Measurements from ENCODE around the gene ATP6AP1.

ATP6AP1 gene

DNA sequence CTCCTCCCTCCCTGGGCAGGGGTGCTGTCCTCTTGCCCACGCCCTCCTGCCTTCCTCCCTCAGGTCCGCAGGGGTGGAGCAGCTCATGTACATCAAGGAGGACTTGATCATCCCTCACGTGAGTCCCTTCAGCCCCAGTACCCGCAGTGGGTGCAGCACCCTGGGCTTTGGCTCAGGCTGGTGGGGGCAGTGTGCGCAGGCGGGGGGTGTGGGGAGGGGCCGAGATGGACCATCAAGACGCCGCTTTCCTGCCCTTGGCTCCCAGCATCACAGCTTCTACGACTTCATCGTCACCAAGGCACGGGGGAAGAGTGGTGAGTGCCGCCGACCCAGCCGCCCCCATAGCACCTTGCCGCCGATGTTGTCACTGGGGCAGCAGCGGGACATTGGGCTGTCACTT, 21.1 kb downstream of the ATP6AP1 start:
- no peak for DNase-seq (ENCODE audit: low spot score)

DNA sequence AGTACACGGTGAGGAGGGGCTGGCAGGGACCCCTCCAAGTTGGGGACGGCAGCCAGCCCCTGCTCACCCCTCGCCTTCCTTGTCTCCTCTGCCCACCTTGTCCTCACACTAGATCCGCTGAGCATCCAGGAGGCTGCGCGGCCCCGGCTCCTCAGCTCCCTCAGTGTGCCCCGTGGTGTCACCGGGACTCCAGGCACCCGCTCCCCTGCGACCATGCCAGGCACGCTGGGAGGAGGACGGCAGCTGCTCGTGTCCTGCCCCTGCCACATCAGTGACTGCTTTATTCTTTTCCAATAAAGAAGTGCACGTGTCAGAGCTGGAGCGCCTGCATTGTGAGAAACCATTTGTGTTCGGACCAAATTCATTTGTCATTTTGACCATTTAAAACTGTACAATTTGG, 21.8 kb downstream of the ATP6AP1 start:
- no peak for DNase-seq (ENCODE audit: low spot score)

DNA sequence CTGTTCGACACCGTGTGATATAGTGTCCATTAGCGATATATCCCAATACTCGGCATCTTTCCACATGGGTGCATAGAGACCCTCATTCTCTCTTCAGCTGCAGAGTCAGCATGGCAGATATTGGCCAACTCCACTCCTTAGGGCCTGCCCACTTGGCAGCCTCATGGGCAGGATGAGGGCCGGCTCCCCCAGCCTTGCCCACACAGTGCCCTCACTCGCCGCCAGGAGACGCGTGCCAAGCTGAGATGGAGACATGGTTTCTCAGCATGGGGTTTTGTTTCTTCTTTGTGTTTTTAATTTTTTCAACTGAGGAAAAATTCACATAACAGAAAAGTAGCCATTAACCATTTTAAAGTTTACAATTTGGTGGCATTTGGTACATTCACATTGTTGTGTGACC, 24.3 kb downstream of the ATP6AP1 start:
- DNase-seq (ENCODE audit: low spot score), result no peak

GRCh38 chrX:154457491-154458115, 29.1 kb downstream of the ATP6AP1 start:
- DNase-seq (ENCODE audit: low spot score), result peak; percentile 90

DNA sequence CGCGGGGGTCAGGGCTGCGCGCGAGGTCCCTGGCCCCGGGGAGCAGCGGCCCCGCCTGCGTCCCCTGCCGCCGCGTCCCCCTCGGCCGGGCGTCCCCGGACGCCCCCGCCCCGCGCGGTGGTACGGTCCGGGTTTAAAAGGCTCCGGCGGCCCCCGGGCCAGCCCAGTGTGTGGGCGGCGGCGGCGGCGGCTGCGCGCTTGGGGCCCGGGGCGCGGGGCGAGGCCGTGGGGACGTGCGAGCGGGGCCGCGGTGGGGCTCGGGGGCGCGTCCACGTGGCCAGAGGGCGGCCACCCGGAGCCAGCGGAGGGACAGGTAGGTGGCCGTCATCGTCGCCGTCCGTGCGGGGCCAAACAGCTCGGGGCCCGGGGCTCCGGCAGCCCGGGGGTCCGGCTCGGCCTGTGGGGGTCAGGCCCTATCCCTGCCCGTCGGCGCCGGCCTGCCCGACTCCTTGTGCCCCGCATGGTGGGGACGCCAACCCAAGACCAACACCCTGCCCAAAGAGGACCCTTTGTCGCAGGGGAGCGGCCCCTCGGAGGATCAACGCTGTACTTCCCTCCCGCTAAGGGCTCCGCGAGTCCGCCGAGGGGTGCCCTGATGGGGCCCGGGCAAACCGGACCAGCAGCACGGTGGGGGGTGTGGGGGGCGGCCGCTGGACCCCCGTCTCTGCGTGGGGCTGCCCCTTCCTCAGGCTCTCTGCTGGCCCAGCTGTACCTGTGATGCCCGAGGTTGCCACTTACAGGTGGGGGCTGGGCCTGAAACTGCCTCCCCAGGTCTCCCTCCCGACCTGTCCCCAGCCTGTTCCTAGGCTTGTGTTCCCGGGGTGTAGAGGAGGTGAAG, 29.9 kb downstream of the ATP6AP1 start, which contains the start of gene PLXNA3:
TSS of gene PLXNA3 (plus strand) at position 166 of the 838 bp plus-strand sequence. CDS start 1,903 bp downstream, outside the sequence.
- DNase-seq (ENCODE audit: low spot score), result peak; percentile 89

DNA sequence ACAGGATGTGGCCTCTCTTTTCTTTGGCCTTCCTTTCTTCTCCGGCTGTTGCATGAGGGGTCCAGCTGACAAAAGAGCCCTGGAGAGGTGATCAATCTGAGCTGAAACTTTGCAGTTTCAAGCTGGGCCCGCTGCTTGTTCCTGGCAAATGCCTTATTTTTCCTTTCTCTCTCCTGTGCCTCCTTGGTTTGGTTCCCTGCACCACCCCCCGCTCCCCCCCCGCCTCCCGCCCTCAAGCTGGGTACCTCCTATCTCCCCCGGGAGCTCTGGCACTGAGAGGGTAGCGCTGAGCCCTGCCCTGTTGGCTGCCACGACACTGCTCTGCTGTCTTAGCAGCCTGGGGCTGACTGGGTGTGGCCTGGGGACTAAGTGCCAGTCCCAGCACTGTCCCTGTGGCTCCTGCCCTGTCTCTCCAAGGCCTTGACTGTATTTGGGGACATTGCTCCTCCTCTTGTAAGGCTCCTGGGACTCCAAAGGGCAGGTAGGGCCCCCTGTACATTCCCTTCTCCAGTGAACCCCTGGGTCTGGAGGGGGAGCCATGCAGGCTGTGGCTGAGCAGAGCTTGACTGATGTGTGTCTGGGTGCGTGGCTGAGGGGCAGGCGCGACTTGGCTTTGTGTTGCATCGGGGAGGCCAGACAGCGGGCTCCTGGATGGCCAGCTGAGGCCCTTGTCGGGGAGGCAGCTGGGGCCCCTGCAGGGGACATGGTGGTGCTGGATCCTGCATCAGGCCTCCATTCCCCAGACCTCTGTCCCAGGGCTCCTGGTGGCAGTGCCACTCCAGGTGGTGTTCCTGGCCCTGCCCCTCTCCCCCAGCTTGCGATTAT, 30.7 kb downstream of the ATP6AP1 start:
- DNase-seq (ENCODE audit: low spot score), result peak; percentile 78

DNA sequence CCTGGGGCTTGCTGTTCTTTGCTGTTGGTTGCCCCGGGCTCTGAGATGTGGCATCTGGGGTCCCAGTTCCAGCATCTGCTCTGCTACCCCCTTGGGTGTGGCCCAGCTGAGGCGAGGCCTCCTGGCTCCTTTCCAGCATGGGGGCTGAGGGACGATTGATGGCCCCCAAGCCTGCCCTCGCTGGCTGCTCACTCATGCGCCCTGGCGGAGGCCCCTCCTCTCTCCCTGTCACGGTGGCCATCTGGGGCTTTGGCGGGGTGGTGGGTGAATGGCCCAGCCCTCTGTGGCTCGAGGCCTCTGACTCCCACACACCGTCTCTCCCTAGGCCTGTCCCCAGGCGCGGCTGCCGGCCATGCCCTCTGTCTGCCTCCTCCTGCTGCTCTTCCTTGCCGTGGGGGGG, 31.4 kb downstream of the ATP6AP1 start:
- peak; percentile 43 for DNase-seq (ENCODE audit: low spot score)

DNA sequence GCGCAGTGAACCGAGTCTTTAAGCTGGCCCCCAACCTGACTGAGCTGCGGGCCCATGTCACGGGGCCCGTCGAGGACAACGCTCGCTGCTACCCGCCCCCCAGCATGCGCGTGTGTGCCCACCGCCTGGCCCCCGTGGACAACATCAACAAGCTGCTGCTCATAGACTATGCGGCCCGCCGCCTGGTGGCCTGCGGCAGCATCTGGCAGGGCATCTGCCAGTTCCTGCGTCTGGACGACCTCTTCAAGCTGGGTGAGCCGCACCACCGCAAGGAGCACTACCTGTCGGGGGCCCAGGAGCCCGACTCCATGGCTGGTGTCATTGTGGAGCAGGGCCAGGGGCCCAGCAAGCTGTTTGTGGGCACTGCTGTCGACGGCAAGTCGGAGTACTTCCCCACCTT, 31.8 kb downstream of the ATP6AP1 start:
- DNase-seq (ENCODE audit: low spot score), result no peak

- no peak for DNase-seq (ENCODE audit: low spot score)
Measured at GRCh38 chrX:154462396-154462795, 33.9 kb downstream of the ATP6AP1 start.

- DNase-seq (ENCODE audit: low spot score), result no peak
Measured at GRCh38 chrX:154463611-154464220, 35.2 kb downstream of the ATP6AP1 start.

DNA sequence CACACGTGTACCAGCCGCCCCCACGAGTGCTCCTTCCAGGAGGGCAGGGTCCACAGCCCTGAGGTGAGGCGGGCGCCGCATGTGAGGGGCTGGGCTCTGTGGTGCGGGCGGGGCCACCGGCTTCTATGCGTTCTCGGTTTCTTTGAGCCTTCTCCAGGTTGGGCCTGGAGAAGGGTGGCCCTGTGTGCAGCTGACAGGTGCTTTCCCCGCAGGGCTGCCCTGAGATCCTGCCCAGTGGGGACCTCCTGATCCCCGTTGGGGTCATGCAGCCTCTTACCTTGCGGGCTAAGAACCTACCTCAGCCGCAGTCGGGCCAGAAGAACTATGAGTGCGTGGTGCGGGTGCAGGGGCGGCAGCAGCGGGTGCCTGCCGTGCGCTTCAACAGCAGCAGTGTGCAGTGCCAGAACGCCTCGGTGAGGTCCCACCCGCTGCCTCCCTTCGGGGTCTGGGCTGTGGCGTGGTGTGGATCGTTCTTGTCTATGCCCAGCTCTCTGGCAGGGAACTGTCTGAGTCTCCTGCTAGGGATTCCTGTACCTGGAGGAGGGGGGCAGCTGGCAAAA, 36.4 kb downstream of the ATP6AP1 start:
- DNase-seq (ENCODE audit: low spot score), result no peak

- no peak for DNase-seq (ENCODE audit: low spot score)
Measured at GRCh38 chrX:154465601-154466000, 37.1 kb downstream of the ATP6AP1 start.

DNA sequence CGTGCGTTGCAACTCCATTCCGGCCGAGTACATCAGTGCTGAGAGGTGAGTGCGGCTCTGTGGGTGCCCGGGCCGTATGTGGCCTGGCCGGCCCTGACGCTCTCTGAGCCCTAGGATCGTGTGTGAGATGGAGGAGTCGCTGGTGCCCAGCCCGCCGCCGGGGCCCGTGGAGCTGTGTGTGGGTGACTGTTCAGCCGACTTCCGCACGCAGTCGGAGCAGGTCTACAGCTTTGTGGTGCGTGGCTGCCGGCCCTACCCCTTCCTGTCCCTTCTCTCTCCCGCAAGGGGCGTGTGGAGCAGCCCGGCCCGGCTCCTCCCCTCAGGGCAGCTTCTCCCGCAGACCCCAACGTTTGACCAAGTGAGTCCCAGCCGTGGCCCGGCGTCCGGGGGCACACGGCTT, 37.6 kb downstream of the ATP6AP1 start:
- no peak for DNase-seq (ENCODE audit: low spot score)

DNA sequence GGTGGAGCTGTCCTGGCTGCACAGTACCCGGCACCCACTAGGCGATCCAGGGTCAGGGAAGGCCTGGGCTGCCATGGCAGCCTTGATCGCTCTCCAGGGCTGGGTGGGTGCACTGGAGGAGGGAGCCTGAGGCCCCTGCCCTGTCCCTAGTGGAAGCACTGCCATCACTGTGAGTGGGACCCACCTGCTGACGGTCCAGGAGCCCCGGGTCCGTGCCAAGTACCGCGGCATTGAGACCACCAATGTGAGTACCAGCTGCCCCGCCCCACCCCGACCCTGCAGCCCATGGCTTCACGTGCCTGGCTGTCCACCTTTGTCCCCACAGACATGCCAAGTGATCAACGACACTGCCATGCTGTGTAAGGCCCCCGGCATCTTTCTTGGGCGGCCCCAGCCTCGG, 38.4 kb downstream of the ATP6AP1 start:
- DNase-seq (ENCODE audit: low spot score), result no peak

DNA sequence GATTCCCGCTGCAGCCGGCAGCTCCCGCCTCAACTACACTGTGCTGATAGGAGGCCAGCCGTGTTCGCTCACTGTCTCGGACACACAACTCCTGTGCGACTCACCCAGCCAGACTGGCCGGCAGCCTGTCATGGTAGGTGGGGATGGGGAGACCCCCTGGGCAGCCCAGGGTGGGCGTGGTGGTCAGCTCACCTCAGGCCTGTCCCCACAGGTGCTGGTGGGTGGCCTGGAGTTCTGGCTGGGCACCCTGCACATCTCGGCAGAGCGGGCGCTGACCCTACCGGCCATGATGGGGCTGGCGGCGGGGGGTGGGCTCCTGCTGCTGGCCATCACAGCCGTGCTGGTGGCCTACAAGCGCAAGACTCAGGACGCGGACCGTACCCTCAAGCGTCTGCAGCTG, 39.1 kb downstream of the ATP6AP1 start:
- DNase-seq (ENCODE audit: low spot score), result no peak

DNA sequence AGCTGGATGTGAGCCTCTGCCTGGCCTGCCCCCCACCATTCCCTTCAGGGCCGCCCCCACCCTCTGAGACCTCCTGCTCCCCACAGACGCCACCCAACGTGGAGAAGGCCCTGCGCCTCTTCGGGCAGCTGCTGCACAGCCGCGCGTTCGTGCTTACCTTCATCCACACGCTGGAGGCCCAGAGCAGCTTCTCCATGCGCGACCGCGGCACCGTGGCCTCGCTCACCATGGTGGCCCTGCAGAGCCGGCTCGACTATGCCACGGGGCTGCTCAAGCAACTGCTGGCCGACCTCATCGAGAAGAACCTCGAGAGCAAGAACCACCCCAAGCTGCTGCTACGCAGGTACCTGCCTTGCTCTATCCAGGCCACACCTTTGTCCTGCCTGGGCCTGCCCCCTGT, 39.7 kb downstream of the ATP6AP1 start:
- no peak for DNase-seq (ENCODE audit: low spot score)

DNA sequence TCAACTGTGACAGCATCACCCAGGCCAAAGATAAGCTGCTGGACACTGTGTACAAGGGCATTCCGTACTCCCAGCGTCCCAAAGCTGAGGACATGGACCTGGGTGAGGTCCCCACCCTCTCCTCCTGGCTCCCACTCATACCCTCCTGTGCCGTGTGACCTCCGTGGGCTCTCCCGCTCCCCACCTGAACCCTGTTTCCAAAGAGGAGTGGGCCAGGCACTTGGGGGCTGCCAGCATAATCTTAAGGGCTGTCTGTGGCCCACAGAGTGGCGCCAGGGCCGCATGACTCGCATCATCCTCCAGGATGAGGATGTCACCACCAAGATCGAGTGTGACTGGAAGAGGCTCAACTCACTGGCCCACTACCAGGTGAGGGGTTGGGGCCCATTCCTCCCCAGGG, 40.6 kb downstream of the ATP6AP1 start:
- no peak for DNase-seq (ENCODE audit: low spot score)

- no peak for DNase-seq (ENCODE audit: low spot score)
Measured at GRCh38 chrX:154469880-154470279, 41.4 kb downstream of the ATP6AP1 start.

- no peak for DNase-seq (ENCODE audit: low spot score)
Measured at GRCh38 chrX:154470434-154470833, 42.0 kb downstream of the ATP6AP1 start.

DNA sequence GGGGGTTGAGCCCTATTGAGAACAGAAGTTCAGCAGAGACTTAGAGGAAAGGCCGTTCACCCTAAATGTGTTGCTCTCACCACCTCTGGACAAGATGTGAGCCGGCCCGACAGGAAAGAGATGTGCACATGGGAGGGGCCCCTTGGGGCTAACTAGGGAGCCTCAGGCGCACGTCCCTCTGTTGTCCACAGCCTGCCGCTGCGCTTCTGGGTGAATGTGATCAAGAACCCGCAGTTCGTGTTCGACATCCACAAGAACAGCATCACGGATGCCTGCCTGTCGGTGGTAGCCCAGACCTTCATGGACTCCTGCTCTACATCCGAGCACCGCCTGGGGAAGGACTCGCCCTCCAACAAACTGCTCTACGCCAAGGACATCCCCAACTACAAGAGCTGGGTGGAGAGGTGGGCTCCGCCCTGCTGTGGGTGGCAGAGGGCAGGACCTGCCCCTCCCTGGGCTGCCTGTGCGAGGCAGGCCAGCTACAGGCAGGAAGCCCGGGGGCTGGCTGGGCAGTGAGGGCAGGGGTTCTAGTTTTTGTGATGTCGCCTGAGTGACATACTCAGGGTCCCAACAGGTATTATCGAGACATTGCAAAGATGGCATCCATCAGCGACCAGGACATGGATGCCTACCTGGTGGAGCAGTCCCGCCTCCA, 42.6 kb downstream of the ATP6AP1 start:
- no peak for DNase-seq (ENCODE audit: low spot score)
